Fibroblast of lung (primary cell): Measurements from ENCODE around the gene ANKS1A. TPM values are rescaled to one million over a fixed set of nuclear protein-coding genes. Genes with fewer than 3 reads are reported as not detected.

Experiments
- DNase-seq, 2 donors: peaks; one replicate each; pipeline versions ENCODE4 v3.0.0 to v3.0.0-alpha.2; 2010; ENCODE audit warnings: low read depth in 2 of 2
- H2AFZ ChIP-seq: 2 replicates; pipeline ENCODE4 v1.5.1; 2012; ENCODE audit warnings: low read length, control low read depth, inconsistent platforms
- H3K27ac ChIP-seq: 2 replicates; pipeline ENCODE4 v1.5.1; 2011; ENCODE audit warnings: low read length, control low read depth; ENCODE audit not compliant: insufficient read depth
- H3K27me3 ChIP-seq: 2 replicates; pipeline ENCODE4 v1.5.1; 2011; ENCODE audit warnings: mild to moderate bottlenecking, low read length; ENCODE audit not compliant: control insufficient read depth, insufficient read depth
- H3K36me3 ChIP-seq: 2 replicates; pipeline ENCODE4 v1.5.1; 2011; ENCODE audit warnings: low read length; ENCODE audit not compliant: control insufficient read depth, insufficient read depth
- H3K4me1 ChIP-seq: 2 replicates; pipeline ENCODE4 v1.5.1; 2011; ENCODE audit warnings: low read length; ENCODE audit not compliant: control insufficient read depth, insufficient read depth; ENCODE audit errors: extremely low read depth
- H3K4me2 ChIP-seq: 2 replicates; pipeline ENCODE4 v1.5.1; 2011; ENCODE audit warnings: low read length, control low read depth; ENCODE audit not compliant: insufficient read depth; ENCODE audit errors: extremely low read depth
- H3K4me3 ChIP-seq, 4 experiments: fragments of 200-600 bp in 1 of 4; sonication (generic) in 1 of 4; replicated peaks in 1 of 4; 2 replicates each; pipeline ENCODE4 v1.5.1; 2011 to 2016; ENCODE audit warnings: low read length in 4 of 4, low read depth in 3 of 4, mild to moderate bottlenecking in 3 of 4, control low read depth in 2 of 4, inconsistent platforms in 1 of 4, mixed read lengths in 1 of 4; ENCODE audit not compliant: insufficient read depth in 1 of 4; ENCODE audit errors: control extremely low read depth in 1 of 4
- H3K79me2 ChIP-seq: 2 replicates; pipeline ENCODE4 v1.5.1; 2012; ENCODE audit warnings: mild to moderate bottlenecking, low read length, inconsistent platforms; ENCODE audit not compliant: control insufficient read depth, insufficient read depth
- H3K9ac ChIP-seq: 2 replicates; pipeline ENCODE4 v1.5.1; 2011; ENCODE audit warnings: mild to moderate bottlenecking, low read length, control low read depth; ENCODE audit not compliant: insufficient read depth
- H3K9me3 ChIP-seq: 2 replicates; pipeline ENCODE4 v1.5.1; 2012; ENCODE audit warnings: low read depth, low read length; ENCODE audit not compliant: control insufficient read depth, insufficient read depth
- H4K20me1 ChIP-seq: 2 replicates; pipeline ENCODE4 v1.5.1; 2011; ENCODE audit warnings: low read length; ENCODE audit not compliant: control insufficient read depth, insufficient read depth; ENCODE audit errors: extremely low read depth
- CTCF ChIP-seq, 2 donors: IDR thresholded peaks in 1 of 2; conservative IDR thresholded peaks in 1 of 2; 1 replicate in 1 of 2; 2 replicates in 1 of 2; pipeline ENCODE4 v1.5.1; 2011 to 2012; ENCODE audit warnings: low read length in 2 of 2, control low read depth in 1 of 2, inconsistent platforms in 1 of 2, low read depth in 1 of 2, mild to moderate bottlenecking in 1 of 2
- EZH2 ChIP-seq: IDR thresholded peaks from 2 replicates; pipeline ENCODE4 v1.5.1; 2012; ENCODE audit warnings: low read length, control low read depth, mild to moderate bottlenecking; ENCODE audit errors: missing control alignments
- polyA plus RNA-seq, 2 donors: library from polyadenylated mRNA; depleted of rRNA in 1 of 2; stranded (reverse) in 1 of 2; unstranded in 1 of 2; fragments of >200 nt; gene quantifications; 2 replicates each; pipeline ENCODE4 v1.2.1, GENCODE V29; 2011 to 2012; ENCODE audit warnings: missing spikeins in 1 of 2
- total RNA-seq: library from RNA; depleted of rRNA; stranded (reverse); fragments of >200 nt; gene quantifications from 2 replicates; pipeline ENCODE4 v1.2.1, GENCODE V29; 2014

The ANKS1A gene
- total and polyA plus RNA-seq, 2 donors (not counting 1 experiment from before 2014, with no cell fraction given), result 3.6 to 7.8 TPM

GRCh38 chr6:34982424-34982852, 93.4 kb downstream of the ANKS1A start:
- Histone ChIP-seq H3K27me3 (no peaks in the 10 kb centered on the region), H3K27ac (no peak overlapping the region), H3K9me3 (no peaks in the 10 kb centered on the region), H3K4me2 (no peak overlapping the region), H3K4me1 (peaks cover 4% of the 10 kb centered on the region), H4K20me1 (no peaks in the 10 kb centered on the region), H3K4me3 (no peak overlapping the region), H2AFZ (no peak overlapping the region), H3K36me3 (no peaks in the 10 kb centered on the region), H3K9ac (no peak overlapping the region), H3K79me2 (no peaks in the 10 kb centered on the region)
- TF ChIP-seq CTCF (conservative IDR thresholded peaks at IDR 0.05 in 1 of 2, IDR thresholded peaks at IDR 0.05 in 1 of 2; ENCODE audit: low read depth in 1 of 2, low read length in 2 of 2) (peak; percentile 25 to 48), EZH2 (no peak)
- DNase-seq, result peak in 1 of 2 donors; percentile 33

- Histone ChIP-seq H3K4me2 (no peak overlapping the region), H3K79me2 (no peaks in the 10 kb centered on the region), H3K9ac (no peak overlapping the region), H3K4me1 (peaks cover 4% of the 10 kb centered on the region), H2AFZ (no peak overlapping the region), H3K9me3 (no peaks in the 10 kb centered on the region), H3K4me3 (no peak overlapping the region), H4K20me1 (no peaks in the 10 kb centered on the region), H3K36me3 (no peaks in the 10 kb centered on the region), H3K27ac (no peak overlapping the region), H3K27me3 (no peaks in the 10 kb centered on the region)
- TF ChIP-seq EZH2, result no peak
- no peak for TF ChIP-seq CTCF (conservative IDR thresholded peaks at IDR 0.05 in 1 of 2, IDR thresholded peaks at IDR 0.05 in 1 of 2; ENCODE audit: low read depth in 1 of 2, low read length in 2 of 2)
- no peak for DNase-seq
Measured at GRCh38 chr6:34984416-34984815, 95.4 kb downstream of the ANKS1A start.

- Histone ChIP-seq H3K9me3 (no peaks in the 10 kb centered on the region), H3K36me3 (no peaks in the 10 kb centered on the region), H2AFZ (no peak overlapping the region), H3K4me3 (no peak overlapping the region), H3K79me2 (no peaks in the 10 kb centered on the region), H4K20me1 (no peaks in the 10 kb centered on the region), H3K27ac (no peak overlapping the region), H3K9ac (no peak overlapping the region), H3K4me2 (no peak overlapping the region), H3K4me1 (peaks cover 4% of the 10 kb centered on the region), H3K27me3 (no peaks in the 10 kb centered on the region)
- no peak for DNase-seq
- TF ChIP-seq EZH2 (no peak), CTCF (conservative IDR thresholded peaks at IDR 0.05 in 1 of 2, IDR thresholded peaks at IDR 0.05 in 1 of 2; ENCODE audit: low read depth in 1 of 2, low read length in 2 of 2) (no peak)
Measured at GRCh38 chr6:34985236-34985635, 96.2 kb downstream of the ANKS1A start.
